Measurements from ENCODE around the gene ABCG1. TPM values are rescaled to one million over a fixed set of nuclear protein-coding genes. Genes with fewer than 3 reads are reported as not detected.

ABCG1 gene
- total RNA-seq, 2 experiments from 2014 or later: 16.7 to 17.3 TPM

GRCh38 chr21:42183374-42184266, 35.3 kb upstream of the ABCG1 start:
- H3K4me2 ChIP-seq (ENCODE audit: low read length): no peak overlapping the region
- DNase-seq (ENCODE audit: low spot score): no peak
- H3K4me1 ChIP-seq (ENCODE audit: insufficient read depth, low read length, poor library complexity, severe bottlenecking): peaks cover 23% of the 10 kb centered on the region
- H2AFZ ChIP-seq (ENCODE audit: low read length): no peak overlapping the region
- H3K9me3 ChIP-seq (ENCODE audit: low read length): peaks cover 43% of the 10 kb centered on the region; the same call in 1 of the 2 replicates
- no peak overlapping the region for H3K4me3 ChIP-seq (ENCODE audit: low read depth, low read length, poor library complexity, severe bottlenecking)
- no peak overlapping the region for H3K27ac ChIP-seq (ENCODE audit: low read depth, low read length, poor library complexity, severe bottlenecking)
- intact Hi-C loops (cut with micrococcal nuclease; ENCODE audit: unreplicated experiment): no loop called here
- no peaks in the 10 kb centered on the region for H4K20me1 ChIP-seq (ENCODE audit: insufficient read depth, low read length)
- ChIA-PET POLR2A (no interaction called here), CTCF (ENCODE audit: unreplicated experiment) (interaction anchor here (0.6 to 1.2 kb wide), 2 partner anchors 9 to 70 kb away, joined by 3 read pairs; no protein-coding TSS in a partner anchor)
- no peaks in the 10 kb centered on the region for H3K79me2 ChIP-seq (ENCODE audit: insufficient read depth, low read depth, low read length)
- no peaks in the 10 kb centered on the region for H3K9me2 ChIP-seq (ENCODE audit: insufficient read depth, low read length)
- peaks cover 14% of the 10 kb centered on the region; the same call in 1 of the 2 replicates for H3K36me3 ChIP-seq (ENCODE audit: insufficient read depth, low read length)
- BruUV-seq (replicated peaks): no TSS peak
- no peak for TF ChIP-seq EZH2phosphoT487 (IDR thresholded peaks at IDR 0.05; ENCODE audit: borderline replicate concordance, low read depth, low read length)
- no peak for TF ChIP-seq CTCF (conservative IDR thresholded peaks at IDR 0.05; ENCODE audit: low read length)

- Histone ChIP-seq H2AFZ (ENCODE audit: low read length) (peak overlapping the region; percentile 5; the same call in 1 of the 2 replicates), H3K9me3 (ENCODE audit: low read length) (peaks cover 43% of the 10 kb centered on the region; the same call in 1 of the 2 replicates), H3K79me2 (ENCODE audit: insufficient read depth, low read depth, low read length) (no peaks in the 10 kb centered on the region), H3K27ac (ENCODE audit: low read depth, low read length, poor library complexity, severe bottlenecking) (peak overlapping the region; percentile 98), H3K4me2 (ENCODE audit: low read length) (no peak overlapping the region), H3K36me3 (ENCODE audit: insufficient read depth, low read length) (peaks cover 14% of the 10 kb centered on the region; the same call in 1 of the 2 replicates), H4K20me1 (ENCODE audit: insufficient read depth, low read length) (no peaks in the 10 kb centered on the region), H3K9me2 (ENCODE audit: insufficient read depth, low read length) (no peaks in the 10 kb centered on the region), H3K4me3 (ENCODE audit: low read depth, low read length, poor library complexity, severe bottlenecking) (no peak overlapping the region), H3K4me1 (ENCODE audit: insufficient read depth, low read length, poor library complexity, severe bottlenecking) (peaks cover 53% of the 10 kb centered on the region)
- intact Hi-C loops (cut with micrococcal nuclease; ENCODE audit: unreplicated experiment): no loop called here
- no TSS peak for BruUV-seq (replicated peaks)
- ChIA-PET POLR2A (interaction anchor here (0.7 to 3.6 kb wide), 5 partner anchors 10 to 61 kb away, joined by 4 to 17 read pairs (median 12); no protein-coding TSS in a partner anchor), CTCF (ENCODE audit: unreplicated experiment) (no interaction called here)
- no peak for DNase-seq (ENCODE audit: low spot score)
- TF ChIP-seq CTCF (conservative IDR thresholded peaks at IDR 0.05; ENCODE audit: low read length) (no peak), EZH2phosphoT487 (IDR thresholded peaks at IDR 0.05; ENCODE audit: borderline replicate concordance, low read depth, low read length) (no peak)
Measured at GRCh38 chr21:42186591-42186990, 32.3 kb upstream of the ABCG1 start.
